Gastrocnemius medialis (tissue), 4 donors: Measurements from ENCODE around the gene KLHL9. TPM values are rescaled to one million over a fixed set of nuclear protein-coding genes. Genes with fewer than 3 reads are reported as not detected.

Source experiments
- ATAC-seq, 2 donors: fragments of 150-250 bp; one replicate each; pipeline ENCODE4 v1.9.1; 2016
- DNase-seq, 2 donors: peaks; one replicate each; pipeline ENCODE4 v3.0.0-alpha.2; 2019
- H3K27ac ChIP-seq, 4 donors: fragments of 200-600 bp; sonication (generic); 1 replicate in 1 of 4; 2 replicates in 3 of 4; pipeline ENCODE4 v1.5.1; 2016 to 2018; ENCODE audit warnings: mild to moderate bottlenecking in 2 of 4, moderate library complexity in 1 of 4
- H3K27me3 ChIP-seq, 3 donors: fragments of 200-600 bp; sonication (generic) in 2 of 3; 1 replicate in 1 of 3; 2 replicates in 2 of 3; pipeline versions ENCODE4 v1.5.1 to v1.6.0; 2016 to 2019; ENCODE audit warnings: mild to moderate bottlenecking in 1 of 3, moderate library complexity in 1 of 3
- H3K36me3 ChIP-seq, 2 donors: fragments of 200-600 bp; sonication (generic) in 1 of 2; one replicate each; pipeline ENCODE4 v1.5.1; 2017 to 2018
- H3K4me1 ChIP-seq, 2 donors: fragments of 200-600 bp; sonication (generic) in 1 of 2; one replicate each; pipeline ENCODE4 v1.5.1; 2016 to 2017; ENCODE audit warnings: mild to moderate bottlenecking in 2 of 2
- H3K4me3 ChIP-seq, 4 donors: fragments of 200-600 bp; sonication (generic) in 3 of 4; 1 replicate in 1 of 4; 2 replicates in 3 of 4; pipeline ENCODE4 v1.5.1; 2016 to 2019; ENCODE audit warnings: mild to moderate bottlenecking in 2 of 4
- H3K9me3 ChIP-seq, 3 donors: fragments of 200-600 bp; sonication (generic) in 2 of 3; 1 replicate in 1 of 3; 2 replicates in 2 of 3; pipeline ENCODE4 v1.5.1; 2016 to 2019
- POLR2A ChIP-seq, 2 donors: fragments of 450-650 bp; IDR thresholded peaks; one replicate each; pipeline ENCODE4 v1.6.1; 2017; ENCODE audit warnings: antibody characterized with exemption in 2 of 2, mild to moderate bottlenecking in 2 of 2, moderate library complexity in 2 of 2
- in situ Hi-C, 4 donors: fragments of 200-750 bp; cut with MboI; loops; one replicate each; pipeline versions ENCODE4 v1.15.0 to v1.8.0; 2017; ENCODE audit warnings: low sequenced_read_pairs in 4 of 4
- intact Hi-C: fragments of 100-400 bp; cut with DNase I; formaldehyde crosslinking; loops from one replicate; pipeline ENCODE4 v1.15.1; 2023; ENCODE audit warnings: low total_unique reads
- total RNA-seq, 4 donors: library from RNA; depleted of rRNA; stranded (reverse); fragments of >200 nt; gene quantifications; one replicate each; pipeline versions ENCODE4 v1.1.0 to v1.2.3, GENCODE V29; 2016
- TF ChIP-seq, protein P1 (sequence below), 5 experiments: fragments of 450-650 bp in 3 of 5; fragments of 200-600 bp in 2 of 5; sonication (generic) in 2 of 5; IDR thresholded peaks in 4 of 5; conservative IDR thresholded peaks in 1 of 5; 1 replicate in 4 of 5; 2 replicates in 1 of 5; pipeline ENCODE4 v1.5.1; 2016 to 2019; ENCODE audit warnings: antibody characterized with exemption in 5 of 5, mild to moderate bottlenecking in 3 of 5, moderate library complexity in 3 of 5

The KLHL9 gene
- total RNA-seq, 4 donors from 2014 or later: 5.2 to 8.2 (median 6.5) TPM

DNA sequence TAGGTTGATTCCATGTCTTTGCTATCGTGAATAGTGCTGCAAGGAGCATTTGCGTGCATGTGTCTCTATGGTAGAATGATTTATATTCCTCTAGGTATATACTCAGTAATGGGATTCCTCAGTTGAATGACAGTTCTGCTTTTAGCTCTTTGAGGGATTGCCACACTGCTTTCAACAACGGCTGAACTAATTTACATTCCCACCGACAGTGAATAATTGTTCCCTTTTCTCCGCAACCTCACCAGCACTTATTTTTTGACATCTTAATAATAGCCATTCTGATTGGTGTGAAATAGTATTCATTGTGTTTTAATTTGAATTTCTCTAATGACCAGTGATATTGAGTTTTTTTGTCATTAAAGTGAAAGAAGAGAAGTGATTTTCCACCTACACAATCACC, 48.5 kb downstream of the KLHL9 start:
- no peak for TF ChIP-seq POLR2A (IDR thresholded peaks at IDR 0.05)
- TF ChIP-seq, protein P1, sequence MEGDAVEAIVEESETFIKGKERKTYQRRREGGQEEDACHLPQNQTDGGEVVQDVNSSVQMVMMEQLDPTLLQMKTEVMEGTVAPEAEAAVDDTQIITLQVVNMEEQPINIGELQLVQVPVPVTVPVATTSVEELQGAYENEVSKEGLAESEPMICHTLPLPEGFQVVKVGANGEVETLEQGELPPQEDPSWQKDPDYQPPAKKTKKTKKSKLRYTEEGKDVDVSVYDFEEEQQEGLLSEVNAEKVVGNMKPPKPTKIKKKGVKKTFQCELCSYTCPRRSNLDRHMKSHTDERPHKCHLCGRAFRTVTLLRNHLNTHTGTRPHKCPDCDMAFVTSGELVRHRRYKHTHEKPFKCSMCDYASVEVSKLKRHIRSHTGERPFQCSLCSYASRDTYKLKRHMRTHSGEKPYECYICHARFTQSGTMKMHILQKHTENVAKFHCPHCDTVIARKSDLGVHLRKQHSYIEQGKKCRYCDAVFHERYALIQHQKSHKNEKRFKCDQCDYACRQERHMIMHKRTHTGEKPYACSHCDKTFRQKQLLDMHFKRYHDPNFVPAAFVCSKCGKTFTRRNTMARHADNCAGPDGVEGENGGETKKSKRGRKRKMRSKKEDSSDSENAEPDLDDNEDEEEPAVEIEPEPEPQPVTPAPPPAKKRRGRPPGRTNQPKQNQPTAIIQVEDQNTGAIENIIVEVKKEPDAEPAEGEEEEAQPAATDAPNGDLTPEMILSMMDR (IDR thresholded peaks at IDR 0.05 in 4 of 5, conservative IDR thresholded peaks at IDR 0.05 in 1 of 5): no peak
- Histone ChIP-seq H3K36me3 (no peaks in the 10 kb centered on the region), H3K4me3 (no peak overlapping the region), H3K4me1 (no peaks in the 10 kb centered on the region), H3K27ac (no peak overlapping the region), H3K27me3 (no peaks in the 10 kb centered on the region), H3K9me3 (no peaks in the 10 kb centered on the region)
- ATAC-seq (no peak), DNase-seq (no peak)
- intact Hi-C loops: no loop called here
- in situ Hi-C loops: no loop called here

DNA sequence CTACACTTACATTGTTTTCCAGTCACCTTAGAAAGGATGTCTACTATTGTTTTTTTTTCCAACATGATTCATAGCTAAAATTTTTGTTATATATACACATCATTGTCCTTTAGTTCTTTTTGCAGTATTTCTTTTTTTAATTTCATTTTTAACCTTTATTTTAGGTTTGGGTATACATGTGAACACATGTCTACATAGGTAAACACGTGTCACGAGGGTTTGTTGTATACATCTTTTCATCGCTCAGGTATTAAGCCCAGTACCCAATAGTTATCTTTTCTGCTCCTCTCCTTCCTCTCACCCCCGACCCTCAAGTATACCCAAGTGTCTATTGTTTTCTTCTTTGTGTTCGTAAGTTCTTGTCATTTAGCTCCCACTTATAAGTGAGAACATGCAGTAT, 49.1 kb downstream of the KLHL9 start:
- ATAC-seq (no peak), DNase-seq (no peak)
- intact Hi-C loops (no loop called here), in situ Hi-C loops (no loop called here)
- no peak overlapping the region for H3K4me3 ChIP-seq
- H3K36me3 ChIP-seq: no peaks in the 10 kb centered on the region
- H3K9me3 ChIP-seq: no peaks in the 10 kb centered on the region
- no peaks in the 10 kb centered on the region for H3K4me1 ChIP-seq
- TF ChIP-seq, protein P1 (IDR thresholded peaks at IDR 0.05 in 4 of 5, conservative IDR thresholded peaks at IDR 0.05 in 1 of 5): no peak
- TF ChIP-seq POLR2A (IDR thresholded peaks at IDR 0.05): no peak
- H3K27me3 ChIP-seq: no peaks in the 10 kb centered on the region
- no peak overlapping the region for H3K27ac ChIP-seq

DNA sequence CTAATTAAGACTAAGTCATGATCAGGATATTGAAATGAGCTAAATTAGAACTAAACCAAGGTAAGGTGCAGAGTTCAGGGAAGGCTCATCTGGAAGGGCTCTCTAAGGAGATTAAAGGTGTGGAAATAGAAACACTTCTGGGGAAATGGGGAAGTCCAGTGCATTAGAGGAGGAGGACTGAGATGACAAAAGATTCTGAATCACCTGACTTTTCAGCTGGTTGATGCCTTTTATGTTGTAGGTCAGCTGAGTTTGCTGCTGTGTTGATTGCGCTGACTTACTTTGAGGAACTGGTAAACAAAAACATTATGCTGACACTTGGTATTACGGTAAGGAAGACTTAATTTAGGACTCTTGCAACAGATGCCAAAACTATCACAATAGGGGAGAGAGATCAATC, 53.9 kb downstream of the KLHL9 start:
- no peaks in the 10 kb centered on the region for H3K36me3 ChIP-seq
- intact Hi-C loops (no loop called here), in situ Hi-C loops (no loop called here)
- TF ChIP-seq, protein P1 (IDR thresholded peaks at IDR 0.05 in 4 of 5, conservative IDR thresholded peaks at IDR 0.05 in 1 of 5): no peak
- no peak for TF ChIP-seq POLR2A (IDR thresholded peaks at IDR 0.05)
- ATAC-seq (no peak), DNase-seq (no peak)
- H3K4me1 ChIP-seq: no peaks in the 10 kb centered on the region
- no peak overlapping the region for H3K4me3 ChIP-seq
- H3K27me3 ChIP-seq: no peaks in the 10 kb centered on the region
- H3K27ac ChIP-seq: no peak overlapping the region
- no peaks in the 10 kb centered on the region for H3K9me3 ChIP-seq

Other genes starting within 250 kb of the KLHL9 start
- gene IFNW1, start 193.6 kb downstream of the KLHL9 start, total RNA-seq: not detected
- not detected for gene IFNA21, start 168.7 kb downstream of the KLHL9 start, total RNA-seq
- not detected for gene IFNA4, start 147.8 kb downstream of the KLHL9 start, total RNA-seq
- gene IFNA7, start 133.2 kb downstream of the KLHL9 start, total RNA-seq: not detected
- gene IFNA10, start 128.3 kb downstream of the KLHL9 start, total RNA-seq: not detected
- gene IFNA16, start 118.1 kb downstream of the KLHL9 start, total RNA-seq: not detected
- gene IFNA17, start 107.2 kb downstream of the KLHL9 start, total RNA-seq: not detected
- gene IFNA14, start 95.4 kb downstream of the KLHL9 start, total RNA-seq: not detected
- not detected for gene IFNA5, start 30.1 kb downstream of the KLHL9 start, total RNA-seq
- gene IFNA6, start 15.5 kb upstream of the KLHL9 start, total RNA-seq: not detected
- gene IFNA13, start 32.7 kb upstream of the KLHL9 start, total RNA-seq: not detected
- gene IFNA2, start 50.0 kb upstream of the KLHL9 start, total RNA-seq: not detected
- not detected for gene IFNA8, start 73.7 kb upstream of the KLHL9 start, total RNA-seq
- gene IFNA1, start 105.0 kb upstream of the KLHL9 start, total RNA-seq: not detected
- gene IFNE, start 146.9 kb upstream of the KLHL9 start, total RNA-seq: not detected